Stimulated activated CD4-positive, alpha-beta T cell treated with anti-CD3 and anti-CD28 coated beads, Interleukin-15, amount 100 ng/mL, for 1 hour (primary cell): ENCODE results near the gene SFXN3.

Experiments
- DNase-seq, 2 donors: peaks; one replicate each; pipeline ENCODE4 v3.0.0-alpha.2; 2020; ENCODE audit warnings: low read depth in 1 of 2, low spot score in 1 of 2

Gene SFXN3

DNA sequence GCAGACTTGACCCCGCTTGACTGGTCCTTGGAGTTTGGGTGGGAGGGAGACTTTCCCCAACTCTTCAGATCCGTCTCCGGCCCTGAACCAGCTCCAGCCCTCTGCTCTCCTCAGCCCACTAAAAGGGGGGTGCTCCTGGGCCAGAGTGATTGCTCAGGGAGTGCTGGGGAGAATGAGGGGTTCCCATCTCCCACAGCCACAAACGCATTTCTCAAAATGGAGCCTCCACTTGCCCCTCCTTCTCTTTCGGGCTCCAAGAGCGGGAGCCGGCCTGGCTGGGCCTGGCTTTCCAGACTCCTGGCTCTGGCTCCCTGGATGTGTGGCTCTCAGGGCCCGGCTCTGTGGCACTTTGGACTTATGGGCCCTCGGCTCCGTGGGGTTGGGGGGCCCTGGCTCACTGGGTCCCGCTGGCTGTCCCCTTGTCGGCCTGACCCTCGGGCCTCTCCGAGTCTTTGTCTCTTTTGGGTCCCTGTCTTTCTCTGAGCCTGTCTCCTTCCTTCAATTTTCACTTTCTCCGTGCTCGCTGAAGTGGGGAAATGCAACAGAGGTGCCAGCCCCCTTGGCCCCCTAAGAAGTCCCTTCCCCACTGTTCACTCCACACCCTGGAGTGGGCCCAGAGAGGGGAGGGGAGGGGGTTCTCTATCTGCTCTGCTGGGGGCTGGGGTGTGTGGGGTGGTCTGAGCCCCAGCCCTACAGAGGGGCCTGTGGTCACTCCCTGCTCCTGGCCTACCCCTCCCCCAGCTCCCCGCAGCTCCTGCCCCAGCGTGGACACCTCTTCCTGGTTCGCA, 30.7 kb upstream of the SFXN3 start:
- no peak for DNase-seq

GRCh38 chr10:101000915-101001658, 29.9 kb upstream of the SFXN3 start:
- no peak for DNase-seq

DNA sequence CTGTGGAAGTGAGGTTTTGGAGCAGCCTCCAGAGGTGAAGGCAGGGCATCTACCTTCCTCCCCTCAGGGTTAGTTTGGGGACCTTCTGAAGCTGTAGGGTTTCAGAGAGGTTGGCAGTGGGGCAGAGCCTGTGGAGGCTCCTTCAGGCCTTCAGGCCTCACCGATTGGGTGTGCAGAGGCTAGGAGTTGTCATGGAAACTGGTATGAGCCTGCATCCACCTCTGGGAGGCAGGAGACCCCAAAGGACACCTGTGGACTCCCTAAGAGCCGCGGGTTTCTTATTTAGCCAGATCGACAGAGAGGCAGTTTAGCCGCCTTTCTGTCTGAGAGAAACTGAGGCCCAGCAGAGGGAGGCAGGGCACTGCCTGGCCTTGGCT, 29.4 kb upstream of the SFXN3 start:
- DNase-seq = no peak

DNA sequence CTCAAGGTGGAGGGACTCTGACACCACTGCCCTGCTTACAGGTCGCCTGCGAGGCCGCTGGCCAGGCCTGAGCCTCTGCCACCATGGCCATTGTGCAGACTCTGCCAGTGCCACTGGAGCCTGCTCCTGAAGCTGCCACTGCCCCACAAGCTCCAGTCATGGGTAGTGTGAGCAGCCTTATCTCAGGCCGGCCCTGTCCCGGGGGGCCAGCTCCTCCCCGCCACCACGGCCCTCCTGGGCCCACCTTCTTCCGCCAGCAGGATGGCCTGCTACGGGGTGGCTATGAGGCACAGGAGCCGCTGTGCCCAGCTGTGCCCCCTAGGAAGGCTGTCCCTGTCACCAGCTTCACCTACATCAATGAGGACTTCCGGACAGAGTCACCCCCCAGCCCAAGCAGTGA, 28.6 kb upstream of the SFXN3 start:
- DNase-seq = no peak

DNA sequence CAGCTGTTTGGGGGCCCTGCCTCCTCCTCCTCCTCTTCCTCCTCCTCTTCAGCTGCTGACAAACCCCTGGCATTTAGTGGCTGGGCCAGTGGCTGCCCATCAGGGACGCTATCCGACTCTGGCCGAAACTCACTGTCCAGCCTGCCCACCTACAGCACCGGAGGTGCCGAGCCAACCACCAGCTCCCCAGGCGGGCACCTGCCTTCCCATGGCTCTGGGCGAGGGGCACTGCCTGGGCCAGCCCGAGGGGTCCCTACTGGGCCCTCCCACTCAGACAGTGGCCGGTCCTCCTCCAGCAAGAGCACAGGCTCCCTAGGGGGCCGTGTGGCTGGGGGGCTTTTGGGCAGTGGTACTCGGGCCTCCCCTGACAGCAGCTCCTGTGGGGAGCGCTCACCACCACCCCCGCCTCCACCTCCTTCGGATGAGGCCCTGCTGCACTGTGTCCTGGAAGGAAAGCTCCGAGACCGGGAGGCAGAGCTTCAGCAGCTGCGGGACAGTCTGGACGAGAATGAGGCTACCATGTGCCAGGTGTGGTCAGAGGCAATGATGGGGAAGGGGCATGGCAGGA, 27.3 kb upstream of the SFXN3 start:
- DNase-seq = no peak

- no peak for DNase-seq
Measured at GRCh38 chr10:101005361-101005760, 25.7 kb upstream of the SFXN3 start.

DNA sequence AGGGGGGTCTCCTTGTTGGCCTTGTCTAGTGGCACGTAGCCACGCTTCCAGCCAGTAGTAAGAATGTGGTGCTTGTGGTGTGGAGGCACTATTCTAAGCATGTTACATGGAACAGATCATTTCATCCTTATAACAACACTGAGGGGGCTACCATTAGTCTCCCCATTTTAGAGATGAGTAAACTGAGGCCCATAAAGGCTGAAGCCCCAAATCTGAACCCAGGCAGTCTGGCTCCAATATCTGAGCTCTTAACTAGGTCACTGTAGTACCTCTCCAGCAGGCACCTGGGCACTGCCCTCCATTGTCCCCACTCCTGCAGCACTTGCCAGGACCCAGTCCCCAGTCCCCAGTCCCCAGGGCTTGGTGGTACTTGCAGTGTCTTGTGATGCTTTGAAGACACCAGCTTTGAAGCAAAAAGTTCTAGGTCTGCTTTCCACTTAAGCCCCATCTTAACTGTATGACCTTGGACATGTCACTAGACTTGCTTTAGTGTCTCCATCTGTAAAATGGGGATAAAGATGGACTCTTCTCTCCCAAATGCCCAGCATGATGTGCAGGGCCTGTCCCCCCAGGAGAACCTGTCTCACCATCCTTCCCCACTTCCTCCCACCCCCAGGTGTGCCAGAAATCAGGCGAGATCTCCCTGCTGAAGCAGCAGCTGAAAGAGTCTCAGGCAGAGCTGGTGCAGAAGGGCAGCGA, 25.0 kb upstream of the SFXN3 start:
- no peak for DNase-seq

- no peak for DNase-seq
Measured at GRCh38 chr10:101006593-101007098, 24.4 kb upstream of the SFXN3 start.

DNA sequence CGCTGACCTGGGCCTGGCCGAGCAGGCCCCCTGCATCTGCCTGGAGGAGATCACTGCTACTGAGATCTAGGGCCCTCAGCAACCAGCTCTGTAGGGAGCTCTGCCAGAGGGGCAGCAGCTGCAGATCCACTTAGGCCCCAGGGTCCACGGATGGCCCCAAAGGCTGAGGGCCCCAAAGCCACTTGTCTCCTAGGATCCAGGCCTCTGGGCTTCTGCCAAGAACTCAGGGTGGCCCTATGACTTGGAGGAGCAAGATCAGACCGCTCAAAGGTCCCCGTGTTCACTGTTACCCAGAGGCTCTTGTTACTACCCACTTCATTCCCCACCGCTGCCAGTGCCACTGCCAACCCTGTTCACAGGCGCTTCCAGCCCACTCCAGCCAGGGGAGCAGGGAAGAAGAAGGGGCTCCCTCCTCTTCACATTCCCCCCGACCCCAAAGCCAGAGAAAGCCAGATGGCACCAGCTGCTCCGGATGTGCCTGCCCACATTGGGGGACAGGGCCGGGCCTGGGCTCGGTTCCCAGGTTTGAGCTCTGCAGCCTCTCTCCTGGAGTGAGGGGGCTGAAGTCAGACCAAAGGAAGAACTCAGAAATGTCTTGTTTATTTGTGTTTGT, 23.8 kb upstream of the SFXN3 start:
- no peak for DNase-seq

- DNase-seq = no peak
Measured at GRCh38 chr10:101007915-101008822, 22.9 kb upstream of the SFXN3 start.

GRCh38 chr10:101008823-101009423, 22.1 kb upstream of the SFXN3 start:
- DNase-seq = no peak

DNA sequence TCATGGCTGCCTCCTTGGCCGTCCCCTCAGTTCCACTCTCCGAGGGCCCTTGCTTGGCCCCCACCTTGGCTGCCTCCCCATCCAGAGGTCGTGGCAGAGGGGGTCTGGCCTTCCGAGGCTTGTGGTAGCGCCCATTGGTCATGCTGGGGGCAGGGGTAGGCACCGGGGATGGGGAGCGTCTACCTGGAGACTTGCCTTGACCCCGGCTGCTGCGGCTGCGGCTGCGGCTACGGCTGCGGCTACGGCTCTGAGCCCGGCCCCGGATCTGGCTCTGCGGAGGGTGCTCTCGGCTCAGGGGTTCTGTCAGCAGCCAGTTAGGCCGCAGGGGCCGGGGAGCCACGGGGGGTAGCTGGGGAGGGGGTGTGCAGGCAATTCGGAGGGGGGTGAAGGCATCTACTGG, 20.7 kb upstream of the SFXN3 start:
- DNase-seq = no peak

DNA sequence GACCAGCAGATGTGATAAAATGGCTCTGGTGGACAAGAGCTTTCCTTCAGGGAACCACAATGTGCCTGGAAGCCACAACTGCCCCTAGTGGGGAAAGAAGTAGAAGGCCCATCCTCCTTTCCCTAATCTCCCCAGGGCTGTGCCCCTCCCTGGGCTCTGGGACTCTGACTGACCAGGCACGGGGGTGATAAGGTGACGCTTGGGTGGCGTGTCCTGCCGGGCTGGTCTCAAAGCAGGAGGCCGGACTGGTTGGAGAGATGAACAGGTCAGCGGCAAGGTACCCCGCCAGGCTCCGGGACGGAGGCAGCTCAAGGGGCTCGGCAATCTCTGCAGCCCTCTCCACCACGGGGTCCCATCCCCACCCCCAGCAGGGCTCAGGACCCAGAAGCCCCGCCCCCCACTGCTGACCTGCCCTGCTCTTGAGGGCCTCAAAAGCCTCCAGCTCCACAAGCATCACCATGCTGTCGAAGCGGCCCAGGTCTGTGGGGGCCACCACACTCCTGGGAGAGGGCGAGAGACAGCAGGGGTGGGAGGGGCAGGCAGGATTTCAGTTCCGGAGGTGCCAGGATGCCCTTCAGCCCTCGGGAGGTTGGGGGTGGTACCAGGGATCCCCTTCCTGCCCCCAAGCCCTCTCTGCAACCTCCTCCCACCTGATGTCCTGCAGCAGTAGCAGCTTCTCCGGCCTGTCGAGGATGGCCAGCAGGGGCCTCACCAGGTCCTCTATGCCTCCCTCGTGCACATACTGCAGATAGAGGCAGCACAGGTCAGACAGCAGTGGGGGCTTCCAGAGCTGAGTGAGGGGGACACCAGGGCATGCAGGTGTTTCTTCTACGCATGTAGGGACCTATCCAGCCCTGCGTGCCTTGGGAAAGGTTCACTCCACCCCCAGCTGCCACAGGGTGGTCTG, 19.3 kb upstream of the SFXN3 start:
- DNase-seq = no peak

- DNase-seq = peak; percentile 52 to 54
Measured at GRCh38 chr10:101012525-101013364, 18.3 kb upstream of the SFXN3 start.

GRCh38 chr10:101013365-101013825, 17.6 kb upstream of the SFXN3 start:
- DNase-seq = no peak

GRCh38 chr10:101014230-101014884, 16.7 kb upstream of the SFXN3 start:
- peak; percentile 52 to 66 for DNase-seq

DNA sequence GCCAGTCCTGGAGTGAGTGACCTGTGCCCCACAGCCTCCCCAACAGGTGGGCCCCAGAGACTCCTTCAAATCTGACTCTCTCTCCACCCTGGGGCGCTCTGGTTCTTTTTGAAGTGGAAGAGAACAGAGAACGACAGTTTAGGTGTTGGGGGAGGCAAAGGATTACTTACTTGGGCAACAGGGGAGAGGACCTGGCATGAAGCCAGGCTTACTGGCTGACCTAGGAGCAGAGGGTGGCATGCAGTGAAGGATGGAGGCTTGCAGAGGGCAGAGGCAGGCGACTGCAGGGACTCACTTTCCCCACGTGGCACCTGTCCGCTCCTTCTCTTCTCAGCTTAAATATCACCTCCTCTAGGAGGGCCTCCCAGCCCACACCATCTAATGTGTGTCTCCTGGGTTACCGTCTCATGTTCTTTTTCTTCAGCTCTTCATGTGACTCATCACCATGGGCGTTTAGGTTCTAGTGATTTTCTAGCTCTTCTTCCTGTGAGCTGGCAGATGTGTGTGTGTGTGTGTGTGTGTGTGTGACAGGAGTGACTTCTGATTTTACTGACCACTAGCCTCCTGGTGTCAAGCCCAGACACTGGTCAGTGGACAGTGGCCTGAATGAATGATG, 16.0 kb upstream of the SFXN3 start:
- no peak for DNase-seq
